ENCODE measurements around the gene ITGA4.

DNA sequence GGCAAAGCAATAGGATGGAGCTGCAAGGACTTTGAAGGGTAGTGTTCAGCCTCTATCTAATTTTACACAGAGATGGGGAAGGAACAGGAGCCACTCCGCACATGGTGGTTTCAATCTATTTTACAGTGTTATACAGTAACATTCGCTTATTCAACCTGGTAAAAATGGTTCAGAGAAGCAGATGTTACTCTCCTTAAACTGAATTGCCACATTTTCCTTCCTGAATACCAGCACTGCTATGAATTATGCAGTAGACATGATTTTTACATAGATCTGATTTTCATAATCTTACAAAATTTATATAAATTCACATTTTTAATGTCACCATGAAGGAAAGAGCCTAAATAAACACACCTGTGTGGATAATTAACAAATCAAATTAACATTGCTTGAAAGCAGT lies 85.0 kb downstream of the ITGA4 start:
- TF ChIP-seq, protein P1, sequence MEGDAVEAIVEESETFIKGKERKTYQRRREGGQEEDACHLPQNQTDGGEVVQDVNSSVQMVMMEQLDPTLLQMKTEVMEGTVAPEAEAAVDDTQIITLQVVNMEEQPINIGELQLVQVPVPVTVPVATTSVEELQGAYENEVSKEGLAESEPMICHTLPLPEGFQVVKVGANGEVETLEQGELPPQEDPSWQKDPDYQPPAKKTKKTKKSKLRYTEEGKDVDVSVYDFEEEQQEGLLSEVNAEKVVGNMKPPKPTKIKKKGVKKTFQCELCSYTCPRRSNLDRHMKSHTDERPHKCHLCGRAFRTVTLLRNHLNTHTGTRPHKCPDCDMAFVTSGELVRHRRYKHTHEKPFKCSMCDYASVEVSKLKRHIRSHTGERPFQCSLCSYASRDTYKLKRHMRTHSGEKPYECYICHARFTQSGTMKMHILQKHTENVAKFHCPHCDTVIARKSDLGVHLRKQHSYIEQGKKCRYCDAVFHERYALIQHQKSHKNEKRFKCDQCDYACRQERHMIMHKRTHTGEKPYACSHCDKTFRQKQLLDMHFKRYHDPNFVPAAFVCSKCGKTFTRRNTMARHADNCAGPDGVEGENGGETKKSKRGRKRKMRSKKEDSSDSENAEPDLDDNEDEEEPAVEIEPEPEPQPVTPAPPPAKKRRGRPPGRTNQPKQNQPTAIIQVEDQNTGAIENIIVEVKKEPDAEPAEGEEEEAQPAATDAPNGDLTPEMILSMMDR (IDR thresholded peaks at IDR 0.05) = no peak
- TF ChIP-seq POLR2A (IDR thresholded peaks at IDR 0.05) = no peak

Measured in lower leg skin (tissue), 3 donors.